PC-3 (cell line): ENCODE measurements around the gene NXPH2. TPM values are rescaled to one million over a fixed set of nuclear protein-coding genes. Genes with fewer than 3 reads are reported as not detected.
"Not testable (repeated sequence)": the region's sequence is repeated elsewhere in the genome, so short reads cannot be mapped to it uniquely, and the experiment has no call there.

Experiments used
- ATAC-seq: fragments of 200-7000 bp; cut with Tn5 transposase; 2 replicates; pipeline ENCODE4 v1.9.1; 2020; ENCODE audit warnings: mild to moderate bottlenecking, moderate library complexity
- BruUV-seq: library from RNA; stranded (reverse); fragments of 400-500 nt; replicated peaks from 2 replicates; lab custom pipeline; 2021; lab: Mats Ljungman, UMichigan
- CTCF ChIA-PET: fragments of 300-600 bp; sonication (Branson Sonifier 250); formaldehyde crosslinking; loops from one replicate; lab custom pipeline; 2022; ENCODE audit warnings: antibody characterized with exemption; lab: Charles Lee
- POLR2A ChIA-PET: fragments of 300-600 bp; sonication (Branson Sonifier 250); formaldehyde crosslinking; loops from one replicate; lab custom pipeline; 2022; ENCODE audit warnings: antibody characterized with exemption; ENCODE audit not compliant: unreplicated experiment; lab: Charles Lee
- DNase-seq: peaks from one replicate; pipeline ENCODE4 v3.0.0-alpha.2; 2015
- H2AFZ ChIP-seq: fragments of 300-600 bp; sonication (generic); 2 replicates; pipeline ENCODE4 v1.6.0; 2016; ENCODE audit warnings: antibody characterized with exemption, low read length
- H3F3A ChIP-seq: fragments of 300-600 bp; sonication (generic); one replicate; pipeline ENCODE4 v1.6.0; 2017; ENCODE audit warnings: antibody characterized with exemption, low read length, control low read depth, mild to moderate bottlenecking; ENCODE audit not compliant: unreplicated experiment
- H3K27ac ChIP-seq: fragments of 300-600 bp; sonication (generic); 2 replicates; pipeline ENCODE4 v1.5.1; 2016; ENCODE audit warnings: mild to moderate bottlenecking, low read length
- H3K27me3 ChIP-seq: fragments of 300-600 bp; sonication (generic); 2 replicates; pipeline ENCODE4 v1.6.1; 2016; ENCODE audit warnings: low read length, mixed read lengths
- H3K36me3 ChIP-seq: fragments of 300-600 bp; sonication (generic); 2 replicates; pipeline ENCODE4 v1.6.1; 2016; ENCODE audit warnings: low read depth, mixed run types, low read length, mixed read lengths
- H3K4me1 ChIP-seq: fragments of 300-600 bp; sonication (generic); 2 replicates; pipeline ENCODE4 v1.5.1; 2016; ENCODE audit warnings: low read length; ENCODE audit not compliant: insufficient read depth
- H3K4me2 ChIP-seq: fragments of 300-600 bp; sonication (generic); 2 replicates; pipeline ENCODE4 v1.6.0; 2016; ENCODE audit warnings: low read length
- H3K4me3 ChIP-seq: fragments of 300-600 bp; sonication (generic); 2 replicates; pipeline ENCODE4 v1.5.1; 2016; ENCODE audit warnings: mild to moderate bottlenecking, low read length, mixed read lengths
- H3K79me2 ChIP-seq: fragments of 300-600 bp; sonication (generic); 2 replicates; pipeline ENCODE4 v1.6.1; 2017; ENCODE audit warnings: low read length, mixed read lengths
- H3K9ac ChIP-seq: fragments of 300-600 bp; sonication (generic); 2 replicates; pipeline ENCODE4 v1.6.0; 2016; ENCODE audit warnings: mild to moderate bottlenecking, low read length
- H3K9me2 ChIP-seq: fragments of 300-600 bp; sonication (generic); replicated peaks from 2 replicates; pipeline ENCODE4 v1.6.1; 2016; ENCODE audit warnings: mixed run types, low read length, mixed read lengths
- H3K9me3 ChIP-seq: fragments of 300-600 bp; sonication (generic); 2 replicates; pipeline ENCODE4 v1.6.1; 2016; ENCODE audit warnings: low read length, mixed read lengths
- H4K20me1 ChIP-seq: fragments of 300-600 bp; sonication (generic); 2 replicates; pipeline ENCODE4 v1.6.1; 2016; ENCODE audit warnings: low read length, mixed read lengths
- EZH2 ChIP-seq: fragments of 300-600 bp; sonication (generic); IDR thresholded peaks from one replicate; pipeline ENCODE4 v1.6.1; 2017; ENCODE audit warnings: antibody characterized with exemption, mild to moderate bottlenecking, low read length; ENCODE audit not compliant: unreplicated experiment
- EZH2phosphoT487 ChIP-seq: fragments of 300-600 bp; sonication (generic); IDR thresholded peaks from 2 replicates; pipeline ENCODE4 v1.6.1; 2018; ENCODE audit warnings: mild to moderate bottlenecking, antibody characterized with exemption, low read length, borderline replicate concordance
- intact Hi-C: fragments of 100-400 bp; cut with micrococcal nuclease; formaldehyde crosslinking; loops from 2 replicates; pipeline ENCODE4 v1.9.0; 2023
- total RNA-seq: library from RNA; depleted of rRNA; stranded (reverse); fragments of >200 nt; gene quantifications from 2 replicates; pipeline ENCODE4 v1.2.3, GENCODE V29; 2014
- TF ChIP-seq, protein P1 (sequence below): fragments of 300-600 bp; sonication (generic); conservative IDR thresholded peaks from 2 replicates; pipeline ENCODE4 v1.5.1; 2017; ENCODE audit warnings: antibody characterized with exemption, low read depth, mild to moderate bottlenecking, low read length

NXPH2 gene
- total RNA-seq, 1 experiment from 2014 or later, result not detected

DNA sequence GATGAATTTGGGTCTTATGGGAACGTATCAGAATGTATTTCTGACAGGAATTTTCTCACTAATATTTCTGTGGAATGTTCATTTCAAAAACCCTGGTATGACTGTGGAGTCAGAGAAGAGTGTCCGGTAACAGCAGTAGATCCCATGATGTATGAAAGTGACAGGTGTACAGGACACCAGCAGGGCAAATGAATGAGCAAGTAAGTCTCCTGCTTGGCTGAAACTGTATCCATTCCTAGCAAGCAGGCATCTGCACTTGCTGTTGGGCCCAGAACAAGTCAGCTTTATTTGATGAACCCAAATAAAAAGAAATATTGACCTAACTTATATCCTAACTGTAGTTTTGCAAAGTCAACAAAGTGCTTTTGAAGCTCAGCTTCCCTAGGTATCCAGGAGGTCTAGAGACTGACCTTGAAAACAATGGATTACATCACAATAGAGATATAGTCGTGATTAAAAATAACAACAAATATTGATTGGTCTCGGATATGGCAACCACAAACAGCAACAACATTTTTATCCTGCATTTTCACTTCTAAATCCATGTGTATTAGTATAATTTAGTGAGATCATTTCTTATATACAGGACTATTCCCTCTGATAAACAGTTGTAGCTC, 37.6 kb downstream of the NXPH2 start:
- Histone ChIP-seq H3K36me3 (no peaks in the 10 kb centered on the region), H3K27me3 (no peaks in the 10 kb centered on the region), H3F3A (no peaks in the 10 kb centered on the region), H3K4me3 (no peak overlapping the region), H3K4me1 (no peaks in the 10 kb centered on the region), H3K27ac (no peak overlapping the region), H3K9me3 (no peaks in the 10 kb centered on the region), H3K4me2 (no peak overlapping the region), H4K20me1 (no peaks in the 10 kb centered on the region), H3K9me2 (no peaks in the 10 kb centered on the region), H3K79me2 (no peaks in the 10 kb centered on the region), H3K9ac (no peak overlapping the region), H2AFZ (no peak overlapping the region)
- no TSS peak for BruUV-seq
- ChIA-PET POLR2A (interaction anchor here (0.7 kb wide), 1 partner anchor 161 kb away, joined by 5 read pairs; no protein-coding TSS in a partner anchor), CTCF (no interaction called here)
- intact Hi-C loops, result no loop called here
- TF ChIP-seq EZH2 (no peak), EZH2phosphoT487 (no peak)
- TF ChIP-seq, protein P1, sequence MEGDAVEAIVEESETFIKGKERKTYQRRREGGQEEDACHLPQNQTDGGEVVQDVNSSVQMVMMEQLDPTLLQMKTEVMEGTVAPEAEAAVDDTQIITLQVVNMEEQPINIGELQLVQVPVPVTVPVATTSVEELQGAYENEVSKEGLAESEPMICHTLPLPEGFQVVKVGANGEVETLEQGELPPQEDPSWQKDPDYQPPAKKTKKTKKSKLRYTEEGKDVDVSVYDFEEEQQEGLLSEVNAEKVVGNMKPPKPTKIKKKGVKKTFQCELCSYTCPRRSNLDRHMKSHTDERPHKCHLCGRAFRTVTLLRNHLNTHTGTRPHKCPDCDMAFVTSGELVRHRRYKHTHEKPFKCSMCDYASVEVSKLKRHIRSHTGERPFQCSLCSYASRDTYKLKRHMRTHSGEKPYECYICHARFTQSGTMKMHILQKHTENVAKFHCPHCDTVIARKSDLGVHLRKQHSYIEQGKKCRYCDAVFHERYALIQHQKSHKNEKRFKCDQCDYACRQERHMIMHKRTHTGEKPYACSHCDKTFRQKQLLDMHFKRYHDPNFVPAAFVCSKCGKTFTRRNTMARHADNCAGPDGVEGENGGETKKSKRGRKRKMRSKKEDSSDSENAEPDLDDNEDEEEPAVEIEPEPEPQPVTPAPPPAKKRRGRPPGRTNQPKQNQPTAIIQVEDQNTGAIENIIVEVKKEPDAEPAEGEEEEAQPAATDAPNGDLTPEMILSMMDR, result no peak
- no peak for DNase-seq
- no peak for ATAC-seq

DNA sequence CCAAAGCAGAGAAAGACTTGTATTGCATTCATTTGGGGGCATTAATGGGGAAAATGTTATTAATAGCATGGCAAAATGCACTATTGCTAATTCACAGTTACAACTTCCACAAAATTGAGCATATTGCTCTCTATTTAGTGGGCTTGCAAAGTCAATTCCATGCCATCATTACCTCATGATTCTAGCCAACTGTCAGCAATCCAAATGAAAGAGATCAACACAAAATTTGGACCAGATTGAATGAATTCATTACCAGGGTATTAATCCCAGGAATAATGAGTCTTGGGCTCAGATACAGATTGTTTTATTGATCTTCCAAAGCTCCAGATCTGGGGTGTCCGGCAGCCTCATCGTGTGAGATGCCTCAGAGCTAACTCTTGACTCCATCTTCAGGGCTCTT, 38.3 kb downstream of the NXPH2 start:
- no peaks in the 10 kb centered on the region for H3F3A ChIP-seq
- no peaks in the 10 kb centered on the region for H3K36me3 ChIP-seq
- 0 out of 2 replicates have a peak, but pooled peaks cover 4% of the 10 kb centered on the region for H3K9me3 ChIP-seq
- no TSS peak for BruUV-seq
- POLR2A ChIA-PET, result no interaction called here
- no peaks in the 10 kb centered on the region for H3K4me1 ChIP-seq
- H3K79me2 ChIP-seq, result no peaks in the 10 kb centered on the region
- CTCF ChIA-PET, result no interaction called here
- no peak for DNase-seq
- H3K9me2 ChIP-seq, result no peaks in the 10 kb centered on the region
- intact Hi-C loops, result no loop called here
- no peak overlapping the region for H3K9ac ChIP-seq
- no peaks in the 10 kb centered on the region for H3K27me3 ChIP-seq
- H2AFZ ChIP-seq, result no peak overlapping the region
- no peak overlapping the region for H3K27ac ChIP-seq
- H3K4me3 ChIP-seq, result no peak overlapping the region
- H3K4me2 ChIP-seq, result no peak overlapping the region
- no peak for ATAC-seq
- TF ChIP-seq EZH2phosphoT487 (no peak), EZH2 (no peak)
- TF ChIP-seq, protein P1, result no peak
- no peaks in the 10 kb centered on the region for H4K20me1 ChIP-seq

DNA sequence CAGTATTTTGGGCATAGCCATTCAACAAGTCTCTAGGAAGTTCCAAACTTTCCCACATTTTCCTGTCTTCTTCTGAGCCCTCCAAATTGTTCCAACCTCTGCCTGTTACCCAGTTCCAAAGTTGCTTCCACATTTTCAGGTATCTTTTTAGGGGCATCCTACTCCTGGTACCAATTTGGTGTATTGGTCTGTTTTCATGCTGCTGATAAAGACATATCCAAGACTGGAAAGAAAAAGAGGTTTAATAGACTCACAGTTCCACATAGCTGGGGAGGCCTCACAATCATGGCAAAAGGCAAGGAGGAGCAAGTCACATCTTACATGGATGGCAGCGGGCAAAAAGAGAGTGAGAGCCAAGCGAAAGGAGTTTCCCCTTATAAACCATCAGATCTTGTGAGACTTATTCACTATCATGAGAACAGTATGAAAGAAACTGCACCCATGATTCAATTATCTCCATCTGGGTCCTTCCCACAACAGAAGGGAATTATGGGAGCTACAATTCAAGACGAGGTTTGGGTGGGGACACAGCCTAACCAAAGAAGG, 43.1 kb downstream of the NXPH2 start:
- H3K36me3 ChIP-seq, intact Hi-C loops, H3K9ac ChIP-seq, H2AFZ ChIP-seq, H3K4me1 ChIP-seq, H3F3A ChIP-seq, POLR2A ChIA-PET, H3K4me3 ChIP-seq, H3K27ac ChIP-seq, BruUV-seq, H4K20me1 ChIP-seq, H3K9me2 ChIP-seq, H3K27me3 ChIP-seq, CTCF ChIA-PET, DNase-seq, ATAC-seq, H3K4me2 ChIP-seq, H3K79me2 ChIP-seq, H3K9me3 ChIP-seq: not testable (repeated sequence)
